HepG2 (cell line): Measurements from ENCODE around the gene ATP11A. TPM values are rescaled to one million over a fixed set of nuclear protein-coding genes. Genes with fewer than 3 reads are reported as not detected.

Source experiments
- ARNT ChIP-seq: fragments of 450-650 bp; IDR thresholded peaks from 2 replicates; pipeline ENCODE4 v1.6.1; 2017
- ASH2L ChIP-seq: fragments of 300-600, 200-600 bp; sonication (generic); IDR thresholded peaks from 2 replicates; pipeline ENCODE4 v1.7.0; 2017; ENCODE audit warnings: low read depth, mild to moderate bottlenecking, moderate library complexity, mixed read lengths, low read length; ENCODE audit not compliant: insufficient read length
- E2F5 ChIP-seq: sonication (generic); formaldehyde crosslinking; conservative IDR thresholded peaks from 2 replicates; pipeline ENCODE4 v1.4.0; 2020; ENCODE audit warnings: missing genetic modification reagents
- EEA1 ChIP-seq: sonication (generic); formaldehyde crosslinking; IDR thresholded peaks from 2 replicates; pipeline ENCODE4 v1.5.1; 2020; ENCODE audit warnings: mild to moderate bottlenecking, missing genetic modification reagents, borderline replicate concordance
- FOXP4 ChIP-seq: sonication (generic); formaldehyde crosslinking; IDR thresholded peaks from 2 replicates; pipeline ENCODE4 v1.4.0; 2020; ENCODE audit warnings: missing genetic modification reagents
- GATAD2A ChIP-seq: IDR thresholded peaks from 2 replicates; pipeline ENCODE4 v1.6.1; 2016
- GFI1 ChIP-seq: sonication (generic); formaldehyde crosslinking; IDR thresholded peaks from 2 replicates; pipeline ENCODE4 v1.5.0; 2020; ENCODE audit warnings: missing genetic modification reagents, mild to moderate bottlenecking, borderline replicate concordance
- KAT8 ChIP-seq: IDR thresholded peaks from 2 replicates; pipeline ENCODE4 v1.6.1; 2016; ENCODE audit warnings: missing genetic modification reagents, missing compliant biosample characterization
- POLR2G ChIP-seq: fragments of 200-400 bp; formaldehyde crosslinking; IDR thresholded peaks from 2 replicates; pipeline ENCODE4 v1.6.1; 2018; ENCODE audit warnings: mild to moderate bottlenecking, low read depth, low read length, moderate library complexity
- RXRA ChIP-seq: sonication (generic); formaldehyde crosslinking; IDR thresholded peaks from 2 replicates; pipeline ENCODE4 v1.5.1; 2020; ENCODE audit warnings: missing genetic modification reagents
- SIX1 ChIP-seq: sonication (generic); formaldehyde crosslinking; IDR thresholded peaks from 2 replicates; pipeline ENCODE4 v1.4.0; 2020; ENCODE audit warnings: missing genetic modification reagents, borderline replicate concordance
- STAT5B ChIP-seq: sonication (generic); formaldehyde crosslinking; IDR thresholded peaks from 2 replicates; pipeline ENCODE4 v1.4.0; 2020; ENCODE audit warnings: missing genetic modification reagents
- TCF7 ChIP-seq: sonication (generic); IDR thresholded peaks from 2 replicates; pipeline ENCODE4 v1.6.1; 2016; ENCODE audit warnings: antibody characterized with exemption, low read depth
- ZNF30 ChIP-seq: sonication (generic); formaldehyde crosslinking; IDR thresholded peaks from 2 replicates; pipeline ENCODE4 v1.5.0; 2020; ENCODE audit warnings: mild to moderate bottlenecking, missing genetic modification reagents
- ZNF318 ChIP-seq: sonication (generic); formaldehyde crosslinking; IDR thresholded peaks from 2 replicates; pipeline ENCODE4 v1.4.0; 2020; ENCODE audit warnings: mild to moderate bottlenecking, missing genetic modification reagents
- ZNF614 ChIP-seq: IDR thresholded peaks from 2 replicates; pipeline ENCODE4 v1.6.1; 2018; ENCODE audit warnings: missing biosample characterization, missing genetic modification reagents, inconsistent platforms, borderline replicate concordance
- ZNF792 ChIP-seq: IDR thresholded peaks from 2 replicates; pipeline ENCODE4 v1.6.1; 2016
- ZNF816 ChIP-seq: sonication (generic); formaldehyde crosslinking; IDR thresholded peaks from 2 replicates; pipeline ENCODE4 v1.8.0; 2022; ENCODE audit warnings: missing genetic modification reagents, mild to moderate bottlenecking, borderline replicate concordance
- polyA plus RNA-seq, 8 experiments: library from polyadenylated mRNA; depleted of rRNA in 3 of 8; stranded (reverse) in 7 of 8; unstranded in 1 of 8; fragments of >200 nt; fragmentation: Illumina TruSeq in 4 of 8; extraction: Trizol in 4 of 8; gene quantifications; 2 replicates each; pipeline versions ENCODE4 v1.2.1 to v1.2.3, GENCODE V29; 2011 to 2016; ENCODE audit warnings: low read depth in 4 of 8, missing spikeins in 1 of 8, mixed read lengths in 1 of 8; ENCODE audit not compliant: insufficient read depth in 1 of 8
- total RNA-seq, 5 experiments: library from RNA; depleted of rRNA; stranded (reverse); fragments of >200 nt; fragmentation: Illumina TruSeq; extraction: Trizol; gene quantifications; 2 replicates each; pipeline ENCODE4 v1.2.3, GENCODE V29; 2016; ENCODE audit warnings: low read depth in 1 of 5
- TF ChIP-seq, protein P1 (sequence below): sonication (generic); formaldehyde crosslinking; IDR thresholded peaks from 2 replicates; pipeline ENCODE4 v1.5.1; 2020; ENCODE audit warnings: missing genetic modification reagents, mild to moderate bottlenecking, borderline replicate concordance

The ATP11A gene
- total and polyA plus RNA-seq, 2 of the 13 experiments (the other 11 are each of a cell fraction or from before 2014, with no cell fraction given) = 18.4 to 20.1 TPM

DNA sequence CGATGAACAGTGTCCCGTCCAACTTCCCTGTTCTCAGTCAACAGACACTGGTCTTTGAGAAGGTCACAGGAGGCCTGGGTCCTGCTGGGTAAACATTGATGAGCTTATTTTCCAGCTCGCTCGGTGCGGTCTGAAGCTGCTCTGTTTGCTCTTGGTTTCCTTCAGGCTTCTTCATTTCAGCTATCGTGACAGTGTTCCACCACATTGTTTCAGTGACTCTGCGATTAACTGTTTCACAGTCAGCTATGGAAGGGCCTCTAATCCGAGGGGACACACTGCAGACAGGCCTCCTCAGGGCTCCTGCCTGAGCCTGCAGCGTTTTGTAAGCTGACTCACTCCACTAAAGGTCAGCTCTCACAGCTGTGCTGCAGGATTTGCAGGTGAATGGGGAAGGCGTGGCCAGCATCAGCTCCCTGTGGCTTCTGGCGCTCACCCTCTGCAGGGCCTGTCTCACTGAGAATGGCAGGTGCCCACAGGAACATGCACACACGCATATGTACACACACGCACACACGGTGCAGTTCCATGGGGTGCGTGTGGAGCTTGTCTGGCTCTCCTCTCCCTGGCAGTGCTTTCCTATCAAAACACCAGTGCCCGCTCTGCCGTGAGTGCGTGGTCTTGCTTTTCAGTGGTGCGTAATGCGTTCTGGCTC lies 216.3 kb downstream of the ATP11A start (continued):
- TF ChIP-seq SIX1 (CRISPR knock-in tag) = no peak
- TF ChIP-seq TCF7 = no peak
- no peak for TF ChIP-seq E2F5
- TF ChIP-seq STAT5B (CRISPR knock-in tag) = no peak
- TF ChIP-seq ZNF318 (CRISPR knock-in tag) = no peak
- TF ChIP-seq FOXP4 (CRISPR knock-in tag) = peak; percentile 58
- TF ChIP-seq, protein P1, sequence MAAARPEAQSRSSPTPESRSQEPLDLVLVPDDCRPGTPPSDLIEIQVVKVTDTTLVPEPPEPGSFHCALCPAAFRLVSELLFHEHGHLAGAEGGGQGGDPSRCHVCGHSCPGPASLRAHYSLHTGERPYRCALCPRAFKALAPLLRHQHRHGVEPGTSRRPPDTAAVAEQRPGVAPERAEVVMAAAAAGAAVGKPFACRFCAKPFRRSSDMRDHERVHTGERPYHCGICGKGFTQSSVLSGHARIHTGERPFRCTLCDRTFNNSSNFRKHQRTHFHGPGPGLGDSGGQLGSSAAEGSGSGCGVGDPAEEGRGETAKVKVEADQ (CRISPR knock-in tag) = no peak
- TF ChIP-seq ZNF792 (CRISPR knock-in tag) = no peak
- TF ChIP-seq GATAD2A (CRISPR knock-in tag) = peak; percentile 63
- TF ChIP-seq ZNF30 (CRISPR knock-in tag) = no peak
- 0 out of 2 replicates have a peak, but pooled peaks have one; percentile 21 for TF ChIP-seq ZNF614 (CRISPR knock-in tag)
- TF ChIP-seq EEA1 (CRISPR knock-in tag) = no peak
- no peak for TF ChIP-seq ARNT
- peak; percentile 59 for TF ChIP-seq RXRA
- 0 out of 2 replicates have a peak, but pooled peaks have one; percentile 32 for TF ChIP-seq GFI1
- TF ChIP-seq POLR2G = no peak; the same call in 1 of the 2 replicates
- TF ChIP-seq KAT8 (CRISPR knock-in tag) = no peak; the same call in 1 of the 2 replicates
- no peak for TF ChIP-seq ZNF816
- peak; percentile 76 for TF ChIP-seq ASH2L
